Measurements from ENCODE around the gene GPR82. TPM values are rescaled to one million over a fixed set of nuclear protein-coding genes. Genes with fewer than 3 reads are reported as not detected.
"Not testable (repeated sequence)": the region's sequence is repeated elsewhere in the genome, so short reads cannot be mapped to it uniquely, and the experiment has no call there.

Gene GPR82, protein sequence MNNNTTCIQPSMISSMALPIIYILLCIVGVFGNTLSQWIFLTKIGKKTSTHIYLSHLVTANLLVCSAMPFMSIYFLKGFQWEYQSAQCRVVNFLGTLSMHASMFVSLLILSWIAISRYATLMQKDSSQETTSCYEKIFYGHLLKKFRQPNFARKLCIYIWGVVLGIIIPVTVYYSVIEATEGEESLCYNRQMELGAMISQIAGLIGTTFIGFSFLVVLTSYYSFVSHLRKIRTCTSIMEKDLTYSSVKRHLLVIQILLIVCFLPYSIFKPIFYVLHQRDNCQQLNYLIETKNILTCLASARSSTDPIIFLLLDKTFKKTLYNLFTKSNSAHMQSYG
- polyA plus RNA-seq (ENCODE audit: insufficient read length in 4 of 4): under 1 TPM in 3 of 4 donors, not detected in 1; 0.09 to 0.18 (median 0.18) TPM

DNA sequence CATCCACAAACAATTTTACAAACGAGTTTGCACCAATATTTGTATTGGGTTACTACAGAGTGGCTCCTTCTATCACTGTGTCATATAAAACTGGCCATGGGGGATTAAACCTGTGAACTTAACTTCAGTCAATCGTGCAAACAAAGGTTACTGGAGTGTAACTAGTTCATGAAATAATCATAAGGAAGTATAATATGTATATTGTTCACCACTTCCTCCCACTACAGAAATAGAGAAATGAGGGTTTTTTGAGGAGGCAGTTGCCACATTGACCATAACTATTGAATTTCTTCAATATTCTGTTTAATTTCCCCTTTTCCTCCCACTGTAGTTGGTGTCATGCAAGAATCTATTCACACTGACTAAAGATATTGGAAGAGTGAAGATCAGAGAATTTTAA, at the start of gene GPR82:
Gene GPR82, plus strand, starts transcription at position 356 of the 400 bp plus-strand sequence. CDS start 2,846 bp downstream, outside the sequence.
- DNase-seq (ENCODE audit: low read depth in 4 of 4, low spot score in 3 of 4): no peak

DNA sequence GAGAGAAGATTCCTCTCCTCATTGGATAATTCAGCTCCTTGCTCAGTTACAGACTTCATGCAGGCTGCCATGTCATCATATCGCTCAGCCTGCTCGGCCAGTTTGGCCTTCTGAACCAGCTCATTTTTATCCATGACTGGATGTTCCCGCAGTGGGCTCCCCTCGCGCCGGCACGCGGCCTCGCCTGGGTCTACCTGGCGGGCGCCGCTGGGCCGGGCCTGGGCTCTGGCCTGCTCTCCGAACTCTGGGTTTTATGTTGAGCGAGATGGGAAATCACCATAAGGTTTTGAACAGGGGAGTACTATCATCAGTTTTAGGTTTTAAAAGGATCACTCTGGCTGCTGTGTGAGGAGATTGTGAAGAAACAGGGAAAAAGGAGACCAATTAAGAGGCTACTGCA, 47.6 kb upstream of the GPR82 start:
- DNase-seq (ENCODE audit: low read depth in 4 of 4, low spot score in 3 of 4): not testable (repeated sequence)

DNA sequence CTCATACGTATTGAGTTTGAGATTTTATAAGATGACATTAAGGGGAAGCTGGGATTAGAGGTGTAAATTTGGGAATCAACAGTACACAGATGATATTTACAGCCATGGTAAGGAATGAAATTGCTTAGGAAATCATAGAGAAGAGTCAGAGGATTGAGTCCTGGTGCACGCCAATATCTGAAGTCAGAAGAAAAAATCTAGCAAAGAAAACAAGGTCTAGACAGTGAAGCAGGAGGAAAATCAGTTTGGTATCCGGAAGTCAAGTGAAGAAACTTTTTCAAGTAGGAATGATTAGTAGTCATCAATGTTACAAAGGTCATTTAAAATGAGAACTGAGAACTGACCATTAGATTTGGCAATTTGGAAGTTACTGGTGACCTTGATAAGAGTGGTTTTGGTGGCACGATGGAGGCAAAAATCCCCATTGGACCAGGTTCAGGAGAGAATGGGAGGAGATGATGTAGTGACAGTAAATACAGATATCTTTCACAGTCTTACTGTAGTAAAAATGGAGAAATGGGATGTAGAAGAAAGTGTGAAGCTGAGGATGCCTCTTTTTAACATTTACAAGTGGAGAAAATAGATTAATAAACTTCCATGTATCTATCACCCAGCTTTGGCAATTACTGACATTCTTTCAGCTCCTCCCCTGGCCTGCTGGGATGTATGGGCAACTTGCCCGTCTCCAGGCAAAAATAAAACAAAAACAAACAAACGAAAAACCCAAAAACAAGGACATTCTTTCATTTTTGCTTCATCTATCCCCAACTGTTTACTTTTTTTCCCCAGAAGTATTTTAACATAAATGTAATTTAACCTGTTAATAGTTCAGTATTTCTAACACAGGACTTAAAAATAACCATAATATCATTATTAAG, 46.6 kb upstream of the GPR82 start:
- DNase-seq (ENCODE audit: low read depth in 4 of 4, low spot score in 3 of 4): no peak

DNA sequence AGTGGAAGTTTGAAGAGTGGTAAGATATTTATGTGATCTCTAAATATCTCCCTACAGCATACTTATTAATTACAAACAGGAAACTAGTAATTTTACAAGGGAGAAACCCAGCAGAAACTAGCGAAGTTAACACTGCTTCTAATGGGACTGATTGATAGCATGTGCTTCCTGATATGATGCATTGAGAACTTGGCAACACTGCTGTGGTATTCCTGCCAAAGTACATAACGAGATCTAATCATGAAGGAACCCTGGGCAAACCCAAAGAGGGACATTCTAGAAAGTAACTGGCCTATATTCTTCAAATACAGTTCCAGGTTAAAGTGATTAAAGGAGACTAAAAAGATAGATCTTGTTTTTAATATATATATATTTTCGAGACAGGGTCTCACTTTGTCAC, 39.8 kb upstream of the GPR82 start:
- no peak for DNase-seq (ENCODE audit: low read depth in 4 of 4, low spot score in 3 of 4)

DNA sequence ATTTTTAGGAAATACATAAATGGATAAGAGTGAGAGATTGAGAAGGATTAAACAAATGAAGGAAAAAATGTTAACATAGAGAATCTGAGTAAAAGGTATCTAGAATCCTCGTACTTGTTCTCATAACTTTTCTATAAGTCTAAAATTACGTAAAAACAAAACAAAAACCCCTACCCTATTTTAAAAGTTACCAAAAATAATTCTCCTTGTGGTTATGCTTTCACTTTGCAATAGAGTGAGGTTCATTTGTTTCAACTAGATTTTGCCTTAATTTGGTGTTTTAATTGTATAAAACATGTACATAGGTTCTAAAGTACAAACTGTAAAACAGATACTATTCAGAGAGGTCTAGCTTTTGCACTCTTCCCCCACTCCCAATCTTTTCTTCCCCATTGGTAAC, 39.0 kb upstream of the GPR82 start:
- no peak for DNase-seq (ENCODE audit: low read depth in 4 of 4, low spot score in 3 of 4)

DNA sequence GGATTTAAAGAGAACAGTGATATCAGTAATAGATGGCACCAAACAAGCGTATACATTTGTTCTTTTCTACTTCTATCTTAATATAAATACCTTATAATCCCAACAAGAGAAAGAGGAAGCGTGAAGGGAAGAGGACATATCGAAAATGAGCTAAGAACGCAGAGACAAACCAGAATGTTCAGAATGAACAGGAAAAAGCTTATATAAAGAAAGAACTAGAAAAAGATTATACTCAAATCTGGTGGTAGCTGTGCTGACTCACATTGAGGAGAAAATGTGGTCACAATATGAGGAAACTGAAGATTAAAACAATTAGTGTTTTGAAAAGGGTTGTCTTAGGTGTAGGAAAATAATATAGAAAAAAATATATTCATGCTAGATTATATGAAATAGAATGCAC, 37.2 kb upstream of the GPR82 start:
- DNase-seq (ENCODE audit: low read depth in 4 of 4, low spot score in 3 of 4): no peak

DNA sequence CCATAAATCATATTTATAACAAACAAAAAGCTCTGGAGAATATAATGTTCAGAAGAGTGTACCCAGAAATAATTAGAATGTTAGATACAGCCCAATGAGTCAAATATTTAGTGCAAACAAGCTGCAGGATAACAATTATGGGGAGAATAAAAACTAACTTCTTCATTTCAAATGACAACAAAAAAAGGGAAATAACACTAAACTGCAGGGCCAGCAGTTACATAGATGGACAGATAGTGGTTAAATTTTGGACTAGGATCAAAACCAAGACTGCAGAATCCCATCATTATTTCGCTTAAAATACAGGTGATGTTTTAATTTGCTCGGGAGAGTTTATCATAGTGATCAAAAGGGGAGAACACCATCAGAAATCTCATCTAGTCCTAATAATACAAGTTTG, 35.8 kb upstream of the GPR82 start:
- DNase-seq (ENCODE audit: low read depth in 4 of 4, low spot score in 3 of 4): no peak

DNA sequence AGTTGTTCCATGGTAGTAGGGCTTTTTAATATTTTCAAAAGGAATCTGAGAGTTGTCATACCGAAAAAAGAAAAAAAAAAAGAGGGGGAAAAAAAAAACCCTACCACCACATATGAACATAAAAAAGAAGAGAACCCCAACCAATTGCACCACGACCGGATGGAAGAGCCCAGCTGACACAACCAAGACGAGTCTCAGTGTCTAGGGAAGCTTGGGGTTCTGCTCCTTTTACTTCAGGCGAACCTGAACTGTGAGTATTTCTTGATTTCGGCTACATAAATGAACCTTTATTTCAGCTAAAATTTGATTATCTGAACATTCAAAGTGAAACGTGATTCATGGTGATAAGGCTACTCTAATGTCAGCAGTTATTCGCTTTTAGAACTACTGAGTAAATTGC, 35.1 kb upstream of the GPR82 start, which contains the start of gene GPR34:
Gene GPR34, plus strand, starts transcription at position 139 of the 400 bp plus-strand sequence. CDS start 6,661 bp downstream, outside the sequence.
- no peak for DNase-seq (ENCODE audit: low read depth in 4 of 4, low spot score in 3 of 4)

DNA sequence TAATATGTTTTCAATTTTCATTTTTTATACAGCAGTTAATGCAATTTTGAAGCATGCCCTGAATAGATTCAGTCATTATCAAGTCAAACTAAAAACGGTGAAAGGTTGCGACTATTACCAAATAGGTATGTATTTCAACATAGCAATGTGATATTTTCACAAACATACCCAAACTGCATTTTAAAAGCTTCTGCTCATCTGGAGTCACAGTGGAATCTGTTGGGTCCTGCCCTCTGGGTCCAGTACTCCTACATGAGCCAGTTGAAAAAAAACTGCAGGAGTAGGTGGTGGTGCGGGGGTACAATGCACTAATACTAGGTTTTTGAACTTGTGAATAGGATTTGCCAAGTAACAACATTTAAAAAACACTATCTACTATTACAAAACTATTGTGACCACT, 34.3 kb upstream of the GPR82 start:
- no peak for DNase-seq (ENCODE audit: low read depth in 4 of 4, low spot score in 3 of 4)

DNA sequence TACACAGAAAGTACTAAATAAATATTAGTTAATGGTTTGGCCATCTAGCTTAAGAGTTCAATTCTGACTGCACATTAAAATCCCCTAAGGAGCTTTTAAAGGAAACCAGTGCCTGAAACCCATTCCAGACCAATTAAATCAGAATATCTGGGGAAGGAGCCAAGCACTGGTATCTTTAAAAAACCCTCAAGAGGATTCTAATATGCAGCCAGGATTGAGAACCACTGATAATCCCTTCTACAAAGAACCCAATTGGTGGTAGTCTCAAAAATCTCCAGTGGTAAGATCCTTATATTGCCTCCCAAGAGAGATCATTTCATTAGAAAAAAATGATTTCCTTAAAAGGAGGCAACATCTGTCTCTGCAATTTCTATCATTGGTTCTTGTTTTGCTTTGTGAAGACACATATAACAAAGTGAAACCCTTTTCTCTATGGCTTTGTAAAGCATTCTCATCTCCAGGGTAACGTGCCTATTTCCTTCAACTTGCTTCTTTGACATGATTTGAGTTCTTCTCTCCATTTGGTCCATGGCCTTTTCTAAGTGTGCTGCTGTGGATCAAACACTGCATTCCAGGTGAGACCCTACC, 31.7 kb upstream of the GPR82 start:
- no peak for DNase-seq (ENCODE audit: low read depth in 4 of 4, low spot score in 3 of 4)

DNA sequence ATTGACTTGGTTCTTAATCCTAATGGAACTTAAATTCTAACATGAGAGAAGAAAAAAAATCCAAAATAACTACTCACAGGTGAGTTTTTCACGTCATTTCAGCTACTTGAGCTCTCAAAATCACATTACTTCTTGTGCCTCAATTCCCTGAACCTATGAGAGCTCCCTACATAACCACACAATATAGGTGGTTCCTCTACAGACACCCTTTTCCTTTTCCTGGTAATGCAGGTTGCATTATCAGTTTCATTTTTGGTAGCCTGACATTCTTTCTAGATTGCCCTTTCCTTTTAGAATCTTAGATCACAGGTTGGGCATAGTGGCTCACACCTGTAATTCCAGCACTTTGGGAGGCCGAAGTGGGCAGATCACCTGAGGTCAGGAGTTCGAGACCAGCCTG, 31.0 kb upstream of the GPR82 start:
- DNase-seq (ENCODE audit: low read depth in 4 of 4, low spot score in 3 of 4): no peak

DNA sequence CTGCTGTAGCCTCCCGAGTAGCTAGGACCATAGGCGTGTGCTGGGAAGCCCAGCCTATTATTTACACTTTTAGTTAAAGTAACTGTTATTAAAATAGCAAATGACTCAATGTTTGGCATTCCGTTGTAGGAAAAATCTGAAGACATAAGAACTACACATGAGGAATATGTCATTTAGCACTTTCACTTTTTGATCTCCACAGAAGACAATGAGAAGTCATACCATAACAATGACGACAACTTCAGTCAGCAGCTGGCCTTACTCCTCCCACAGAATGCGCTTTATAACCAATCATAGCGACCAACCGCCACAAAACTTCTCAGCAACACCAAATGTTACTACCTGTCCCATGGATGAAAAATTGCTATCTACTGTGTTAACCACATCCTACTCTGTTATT, 28.6 kb upstream of the GPR82 start:
- DNase-seq (ENCODE audit: low read depth in 4 of 4, low spot score in 3 of 4): no peak

DNA sequence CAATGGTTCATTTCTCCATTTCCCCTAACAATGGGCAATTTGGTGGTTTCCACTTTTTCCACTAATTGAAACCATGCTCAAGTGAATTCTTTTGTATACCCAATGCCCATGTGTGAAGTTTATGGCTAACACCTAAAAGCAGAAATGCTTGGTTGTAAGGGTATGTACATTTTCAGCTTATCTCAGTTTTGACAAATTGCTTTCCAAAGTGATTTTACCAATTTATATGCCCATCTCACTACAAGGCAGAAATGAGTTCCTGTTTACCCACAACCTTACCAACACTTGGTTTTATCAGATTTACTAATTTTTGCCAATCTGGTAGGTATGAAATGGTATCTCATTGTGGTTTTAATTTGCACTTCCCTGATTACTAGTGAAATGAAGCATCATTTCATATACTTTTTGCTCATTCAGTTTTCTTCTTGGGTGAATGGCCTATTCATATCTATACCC, 20.4 kb upstream of the GPR82 start:
- DNase-seq (ENCODE audit: low read depth in 4 of 4, low spot score in 3 of 4): no peak

DNA sequence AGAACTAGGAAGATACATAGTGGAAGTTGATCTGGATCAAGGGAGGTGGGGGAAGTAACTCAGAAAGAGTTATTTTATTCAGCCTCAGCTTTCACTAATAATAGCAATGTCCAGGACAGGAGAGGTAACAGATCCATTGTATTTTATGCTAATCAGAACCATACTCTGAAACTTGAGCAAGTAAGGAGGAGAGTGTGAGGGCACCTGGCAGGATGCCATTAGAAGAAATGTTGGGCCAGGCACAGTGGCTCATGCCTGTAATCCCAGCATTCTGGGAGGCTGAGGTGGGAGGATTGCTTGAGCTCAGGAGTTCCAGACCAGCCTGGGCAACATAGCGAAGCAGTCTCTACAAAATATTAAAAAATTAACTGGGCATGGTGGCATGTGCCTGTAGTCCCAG, 18.9 kb upstream of the GPR82 start:
- DNase-seq (ENCODE audit: low read depth in 4 of 4, low spot score in 3 of 4): no peak

DNA sequence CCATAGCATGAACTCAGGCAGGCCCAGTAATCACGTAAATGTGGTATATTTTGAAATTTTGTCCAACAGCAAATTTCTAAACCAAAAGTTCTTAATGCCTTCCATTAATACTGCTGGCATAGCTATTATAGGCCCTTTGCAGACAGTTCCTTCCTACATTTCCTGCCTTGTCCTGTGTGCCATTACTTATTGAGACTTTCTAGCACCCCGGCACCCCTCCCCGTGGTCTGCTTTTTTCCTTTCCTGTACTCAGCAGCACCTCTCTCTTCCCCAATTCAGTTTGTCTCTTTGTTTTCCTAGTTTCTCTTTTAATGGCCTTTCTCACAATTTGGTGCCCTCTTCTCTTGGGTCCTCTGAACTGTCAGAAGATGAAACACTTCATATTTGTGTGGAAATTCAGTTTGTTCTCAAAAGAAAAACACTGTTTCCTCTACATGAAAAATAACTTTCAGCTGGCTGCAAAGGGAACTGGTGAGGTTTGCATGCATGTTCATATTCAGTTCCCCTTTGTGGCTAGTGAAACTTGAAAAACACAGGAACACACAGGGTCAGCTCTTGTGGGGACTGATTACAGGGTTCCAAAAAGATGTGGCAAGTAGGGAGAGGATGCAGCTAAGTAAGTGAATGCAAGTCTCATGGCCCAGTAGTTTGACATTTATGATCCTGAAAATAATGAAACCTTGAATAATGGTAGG, 18.2 kb upstream of the GPR82 start:
- no peak for DNase-seq (ENCODE audit: low read depth in 4 of 4, low spot score in 3 of 4)

DNA sequence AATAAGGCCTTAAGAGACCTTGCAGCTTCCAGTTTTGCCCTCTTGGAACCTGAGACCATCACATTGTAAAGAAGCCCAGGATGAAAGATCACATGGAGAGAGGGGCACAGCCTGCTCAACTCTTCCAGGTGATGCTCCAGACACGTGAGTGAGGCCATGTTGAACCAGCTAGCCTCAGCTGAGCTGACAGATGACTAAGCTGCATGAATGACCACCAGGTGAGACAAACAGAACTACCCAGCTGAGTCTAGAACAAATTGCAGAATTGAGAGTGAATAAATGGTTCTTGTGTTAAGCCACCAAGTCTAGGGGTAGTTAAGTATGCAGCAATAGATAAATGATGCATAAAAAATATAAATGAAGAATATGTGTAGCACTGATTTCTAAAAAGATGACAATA, 16.8 kb upstream of the GPR82 start:
- DNase-seq (ENCODE audit: low read depth in 4 of 4, low spot score in 3 of 4): no peak

DNA sequence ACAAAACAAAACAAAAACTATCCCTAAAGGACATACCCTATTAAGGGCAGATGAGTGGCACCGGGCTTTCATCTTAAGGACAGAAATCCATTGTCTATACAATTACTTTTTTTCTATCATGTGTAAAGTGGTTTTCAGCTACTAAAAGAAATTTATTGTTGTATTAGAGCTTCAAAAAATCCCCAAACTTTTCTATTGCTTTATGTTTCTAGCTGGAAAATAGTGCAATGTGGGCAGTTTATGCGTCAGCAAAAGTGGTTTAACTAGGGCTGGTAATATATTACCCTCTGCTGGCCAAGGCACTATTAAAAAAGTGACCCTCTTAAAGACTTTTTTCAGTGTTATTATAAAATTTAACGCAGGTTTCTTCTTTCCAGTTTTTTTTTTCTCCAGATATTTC, 15.5 kb upstream of the GPR82 start:
- no peak for DNase-seq (ENCODE audit: low read depth in 4 of 4, low spot score in 3 of 4)

DNA sequence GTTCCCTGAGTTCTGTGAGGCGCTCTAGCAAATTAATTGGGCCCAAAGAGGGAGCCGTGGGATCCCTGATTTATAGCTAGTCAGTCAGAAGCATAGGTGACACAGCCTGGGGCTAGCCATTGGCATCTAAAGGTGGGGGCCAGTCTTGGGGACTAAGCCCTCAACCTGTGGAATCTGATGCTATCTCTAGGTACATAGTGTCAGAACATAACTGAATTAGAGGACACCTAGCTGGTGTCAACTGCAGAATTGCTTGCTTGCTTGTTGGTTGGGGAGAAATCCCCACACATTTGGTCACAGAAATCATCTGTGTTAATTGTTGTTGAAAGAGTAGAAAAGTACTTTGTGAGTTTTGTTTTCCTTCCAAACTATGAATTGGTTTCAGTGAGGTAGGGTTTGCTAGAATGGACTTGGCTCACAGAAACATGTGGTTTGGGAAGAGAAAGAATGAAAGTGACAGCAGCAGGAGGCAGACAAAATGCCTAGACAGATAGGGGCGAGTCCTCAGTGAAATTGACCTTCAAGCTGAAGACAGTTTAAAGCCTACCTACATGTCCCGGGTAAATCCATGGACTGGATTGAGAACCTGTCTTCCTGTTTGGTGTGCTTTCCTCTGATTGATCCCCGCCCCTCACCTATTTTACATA, 12.8 kb upstream of the GPR82 start:
- DNase-seq (ENCODE audit: low read depth in 4 of 4, low spot score in 3 of 4): no peak

DNA sequence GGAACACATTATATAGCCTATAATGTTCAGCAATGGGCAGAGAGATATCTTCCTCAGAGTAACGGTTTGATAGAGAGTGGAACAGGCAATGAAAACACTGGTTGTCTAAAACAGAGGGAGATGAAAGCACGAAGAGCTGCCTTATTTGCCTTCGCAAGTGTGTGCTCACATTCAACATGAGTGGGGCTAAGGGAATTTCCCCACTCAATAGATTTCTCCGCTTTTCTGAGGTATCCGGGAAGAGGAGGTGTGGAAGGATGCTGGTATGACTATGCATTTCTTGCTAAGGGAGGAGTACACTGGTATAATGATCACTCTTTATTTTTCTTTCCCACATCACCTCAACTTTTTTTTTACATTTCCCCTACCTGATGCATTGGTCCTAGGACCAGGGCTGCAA, 7.8 kb upstream of the GPR82 start:
- no peak for DNase-seq (ENCODE audit: low read depth in 4 of 4, low spot score in 3 of 4)

DNA sequence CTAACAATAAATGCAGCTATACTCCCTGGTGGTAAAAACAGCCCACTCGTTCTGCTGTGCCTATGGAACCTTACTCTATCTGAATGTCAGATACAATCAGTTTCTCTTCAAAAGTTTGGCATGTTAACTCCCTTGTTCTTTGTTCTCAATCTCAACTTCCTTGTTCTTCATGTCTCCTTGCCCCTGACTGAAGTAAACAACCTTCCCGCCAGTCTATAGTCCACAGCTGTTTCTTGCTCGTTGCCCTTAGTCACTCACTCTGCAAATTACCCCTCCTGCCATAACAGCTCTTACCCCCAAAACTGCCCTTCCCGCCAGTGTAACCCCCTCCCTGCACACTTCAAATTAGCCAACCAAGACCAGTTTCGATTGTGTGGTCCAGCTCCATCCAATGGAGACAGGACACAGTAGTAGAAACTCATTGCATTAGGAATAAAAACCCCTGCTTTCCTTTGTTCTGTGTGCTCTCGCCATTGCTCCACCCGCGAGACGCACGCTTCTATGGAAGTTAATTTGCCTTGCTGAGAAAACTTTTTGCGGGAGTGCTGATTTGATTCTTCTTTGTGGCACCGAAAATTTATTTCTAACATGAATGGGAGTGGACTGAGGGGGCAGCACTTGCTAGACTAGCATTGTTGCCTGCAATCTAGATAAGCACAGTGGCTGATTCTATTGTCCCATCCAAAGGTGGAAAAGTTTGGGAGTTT, 7.1 kb upstream of the GPR82 start:
- no peak for DNase-seq (ENCODE audit: low read depth in 4 of 4, low spot score in 3 of 4)
